ENCODE data around the gene CCDC85C.

CCDC85C gene

DNA sequence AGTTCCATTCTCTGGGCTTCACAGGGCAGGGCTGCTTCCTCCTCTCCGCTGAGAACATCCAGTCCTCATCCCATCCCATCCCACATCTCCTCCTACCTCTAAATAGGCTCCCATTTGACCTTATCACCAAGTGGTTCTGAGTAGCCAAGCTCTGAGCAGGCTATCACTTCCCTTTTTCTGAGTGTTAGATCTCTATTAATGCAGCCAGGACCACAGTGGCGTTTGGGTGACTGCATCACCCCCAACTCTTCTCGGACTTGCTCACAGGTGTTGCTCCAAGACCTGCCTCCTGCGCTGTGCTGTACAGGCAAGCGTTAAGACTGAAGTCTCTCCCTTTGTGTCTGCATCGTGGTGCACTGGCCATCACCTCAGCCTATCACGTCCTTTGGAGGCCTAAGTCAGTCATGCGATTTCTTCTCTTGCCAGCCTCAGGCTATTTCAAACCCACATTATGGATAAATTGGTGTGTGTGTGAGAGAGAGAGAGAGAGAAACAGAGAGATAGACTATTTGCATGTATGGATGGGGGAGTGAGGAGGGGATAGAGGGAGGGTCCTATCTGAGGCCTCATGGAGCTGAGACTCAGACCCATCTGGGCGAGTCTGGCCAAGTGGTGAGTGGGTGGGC lies 28.5 kb upstream of the CCDC85C start:
- no peak overlapping the region for H3K4me3 ChIP-seq (ENCODE audit: low read depth, low read length)

DNA sequence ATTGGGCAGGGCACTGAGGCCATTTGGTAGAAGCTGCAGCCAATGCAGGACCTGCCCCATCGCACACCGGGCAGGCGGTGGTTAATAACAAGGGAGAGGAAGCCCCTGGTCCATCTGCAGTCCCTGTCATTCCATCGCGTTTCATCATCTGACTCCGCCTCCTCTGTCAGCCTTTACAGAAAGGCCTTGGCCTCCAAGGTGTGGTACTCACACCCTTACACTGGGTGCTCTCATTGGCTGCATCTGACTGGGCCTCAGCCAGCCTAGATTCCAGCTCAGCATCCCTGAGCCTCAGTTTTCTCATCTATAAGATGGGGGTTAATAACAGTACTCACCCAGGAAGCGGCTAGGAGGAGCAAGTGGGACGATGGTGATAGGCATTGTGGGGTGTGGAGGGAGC lies 26.2 kb upstream of the CCDC85C start:
- no peak overlapping the region for H3K4me3 ChIP-seq (ENCODE audit: low read depth, low read length)

DNA sequence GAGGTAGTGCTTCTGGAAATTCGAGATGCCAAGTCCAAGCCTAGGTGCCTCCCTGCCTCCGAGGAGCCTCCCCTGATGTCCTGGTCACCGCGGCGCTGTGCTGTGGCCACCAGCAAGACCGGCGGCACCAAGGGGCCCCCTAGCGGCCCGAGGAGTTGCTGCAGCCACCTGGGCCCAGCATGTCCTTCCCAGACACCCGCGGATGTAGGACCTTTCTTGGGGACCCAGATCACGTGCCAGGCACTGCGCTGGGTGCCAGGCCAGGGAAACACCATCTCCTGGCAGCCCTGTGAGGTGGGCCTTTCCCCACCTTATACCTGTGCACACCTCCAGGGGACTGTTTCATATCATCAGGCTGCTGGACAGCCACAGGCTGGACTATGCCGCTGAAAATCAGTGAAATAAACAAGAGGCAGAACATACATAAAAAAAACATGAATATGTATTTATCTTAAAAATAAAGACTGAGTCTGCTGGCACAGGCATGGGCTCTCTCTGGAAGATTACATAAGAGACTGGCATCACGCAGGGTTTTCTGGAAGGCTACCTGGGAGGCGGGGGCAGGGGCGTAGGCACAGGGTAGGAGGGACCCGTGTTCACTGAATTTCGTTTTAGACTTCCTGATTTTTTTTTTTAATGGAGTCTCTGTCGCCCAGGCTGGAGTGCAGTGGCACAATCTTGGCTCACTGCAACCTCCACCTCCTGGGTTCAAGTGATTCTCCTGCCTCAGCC lies 25.0 kb upstream of the CCDC85C start:
- H3K4me3 ChIP-seq (ENCODE audit: low read depth, low read length), result no peak overlapping the region

DNA sequence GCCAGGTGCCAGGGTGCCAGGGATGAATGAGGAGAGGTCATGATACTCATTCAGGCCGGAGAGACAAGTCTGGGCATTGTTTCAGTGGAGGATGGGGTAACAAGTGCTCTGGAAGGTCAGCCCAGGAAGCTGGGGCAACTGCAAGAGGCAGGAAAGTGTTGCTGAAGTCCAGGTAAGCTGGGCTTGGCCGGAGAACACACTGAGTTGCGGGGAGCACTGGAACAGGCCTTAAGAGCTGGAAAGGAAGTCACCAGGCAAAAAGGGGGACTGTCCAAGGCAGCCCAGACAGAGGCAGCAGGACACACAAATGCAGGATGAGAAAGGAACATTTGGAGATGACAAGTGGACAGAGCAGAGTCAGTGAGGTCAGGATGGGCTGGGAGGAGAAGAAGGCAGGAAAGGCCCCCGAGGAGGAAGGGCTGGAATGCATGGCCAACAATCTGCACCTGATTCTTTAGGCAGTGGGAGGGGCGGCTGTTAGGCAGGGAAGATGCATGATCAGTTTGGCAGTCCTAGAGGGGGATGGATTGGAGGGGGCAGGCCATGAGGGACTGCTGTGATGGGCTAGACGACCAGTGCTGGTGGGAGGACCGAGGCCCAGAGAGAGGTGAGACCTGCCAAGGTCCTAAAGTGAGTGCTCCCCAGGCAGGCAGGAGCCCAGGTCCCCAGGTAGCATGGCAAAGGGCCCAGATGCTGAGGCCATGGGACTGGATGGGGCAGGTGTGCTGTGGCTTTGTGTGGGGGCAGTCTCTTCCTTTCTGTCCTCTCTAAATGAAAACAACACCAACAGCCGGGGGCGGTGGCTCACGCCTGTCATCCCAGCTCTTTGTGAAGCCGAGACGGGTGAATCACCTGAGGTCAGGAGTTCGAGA lies 23.7 kb upstream of the CCDC85C start:
- no peak overlapping the region for H3K4me3 ChIP-seq (ENCODE audit: low read depth, low read length)

DNA sequence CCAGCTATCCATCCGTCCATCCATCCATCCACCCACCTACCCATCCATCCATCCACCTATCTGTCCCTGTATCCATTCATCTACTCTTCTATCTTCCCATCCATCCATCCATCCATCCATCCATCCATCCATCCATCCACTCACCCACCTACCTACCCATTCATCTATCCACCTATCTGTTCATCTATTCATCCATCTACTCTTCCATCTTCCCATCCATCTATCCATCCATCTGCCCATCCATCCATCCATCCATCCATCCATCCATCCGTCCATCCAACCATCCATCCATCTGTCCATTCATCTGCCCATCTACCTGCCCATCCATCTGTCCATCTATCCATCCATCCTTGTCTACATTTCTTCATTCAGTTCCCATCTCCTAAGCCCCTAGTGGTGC lies 23.1 kb upstream of the CCDC85C start:
- no peak overlapping the region for H3K4me3 ChIP-seq (ENCODE audit: low read depth, low read length)

DNA sequence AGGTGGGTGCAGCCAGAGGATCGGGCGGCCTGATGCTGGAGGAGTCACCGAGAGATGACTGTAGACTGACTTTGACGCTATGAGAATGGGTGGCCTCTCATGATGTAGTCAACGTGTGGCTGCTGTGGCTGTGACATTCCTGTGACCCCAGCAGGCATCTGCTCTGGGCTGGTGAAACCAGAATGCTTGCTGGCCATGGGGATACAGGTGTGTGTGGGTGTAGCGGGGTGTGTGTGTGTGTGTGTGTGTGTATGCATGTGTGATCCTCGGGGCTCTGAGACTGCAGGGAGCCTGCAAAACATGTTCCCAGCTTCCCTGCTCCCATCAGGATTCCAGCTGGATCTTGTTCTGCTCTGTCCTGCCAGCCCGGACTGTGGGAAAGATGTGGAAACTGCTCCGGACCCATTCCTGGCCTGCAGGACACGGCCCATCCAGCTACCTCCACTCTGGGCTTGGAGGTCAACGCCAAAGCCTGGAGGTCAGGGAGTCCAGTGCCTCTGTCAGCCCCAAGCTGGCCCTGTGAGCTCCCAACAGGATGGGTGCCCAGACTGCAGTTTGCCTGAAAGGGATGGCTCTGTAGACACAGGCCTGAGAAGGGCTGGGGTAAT lies 22.1 kb upstream of the CCDC85C start:
- no peak overlapping the region for H3K4me3 ChIP-seq (ENCODE audit: low read depth, low read length)

DNA sequence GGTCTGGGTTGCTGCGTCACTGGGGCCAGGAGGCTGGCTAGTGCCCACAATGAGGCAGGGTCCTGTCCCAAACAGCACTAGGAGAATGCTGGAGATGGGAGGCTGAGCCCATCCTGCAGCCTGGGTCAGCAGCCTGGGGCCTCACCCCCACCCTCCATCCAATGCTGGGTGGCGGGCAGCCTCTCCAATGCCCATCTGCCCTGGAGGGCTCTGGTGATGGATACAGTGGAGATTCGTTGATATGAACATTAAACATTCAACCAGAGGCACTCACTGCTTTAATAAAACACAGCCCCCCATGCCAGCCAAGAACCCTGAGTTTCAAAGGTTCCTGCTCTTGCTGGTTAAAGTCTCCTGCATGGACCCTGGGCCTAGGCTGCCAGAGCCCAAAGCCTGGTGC lies 21.5 kb upstream of the CCDC85C start:
- no peak overlapping the region for H3K4me3 ChIP-seq (ENCODE audit: low read depth, low read length)

DNA sequence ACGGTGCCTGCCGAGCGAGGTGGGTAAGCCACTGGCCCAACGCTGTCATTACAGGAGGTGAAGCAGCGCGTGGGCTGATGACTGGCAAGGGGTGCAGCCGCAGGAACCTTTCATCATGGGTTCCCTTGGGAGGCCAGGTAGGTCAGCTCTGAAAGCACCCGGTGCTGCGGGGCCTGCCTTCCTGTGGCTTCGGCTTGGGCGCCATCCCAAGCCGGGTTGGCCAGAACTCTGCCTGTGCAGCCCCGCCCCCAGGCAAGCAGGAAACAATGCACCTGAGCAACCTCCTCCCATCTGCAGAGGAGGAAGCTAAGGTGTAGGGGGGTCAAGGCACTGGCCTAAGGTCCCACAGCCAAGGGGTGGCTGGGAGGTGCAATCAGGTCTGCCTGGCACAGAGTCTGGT lies 21.0 kb upstream of the CCDC85C start:
- no peak overlapping the region for H3K4me3 ChIP-seq (ENCODE audit: low read depth, low read length)

DNA sequence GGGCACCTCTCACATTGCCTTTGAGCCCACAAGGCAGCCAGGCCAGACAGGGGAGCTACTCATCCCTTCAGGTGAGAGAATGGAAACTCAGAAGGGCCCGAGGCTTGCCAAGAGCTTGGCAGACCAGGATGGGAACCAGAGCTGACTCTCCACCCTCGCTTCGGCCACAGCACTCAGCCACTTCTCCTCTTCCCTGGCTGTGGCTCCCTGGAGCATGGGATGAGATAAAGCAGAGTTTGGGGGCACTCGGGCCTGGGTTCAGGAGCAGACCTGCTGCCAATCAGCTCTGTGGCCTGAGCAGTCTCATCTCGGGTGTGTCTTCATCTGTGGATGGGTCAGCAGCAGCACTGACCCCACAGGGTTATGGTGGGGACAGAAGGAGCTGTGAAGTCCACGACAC lies 20.0 kb upstream of the CCDC85C start:
- no peak overlapping the region for H3K4me3 ChIP-seq (ENCODE audit: low read depth, low read length)

DNA sequence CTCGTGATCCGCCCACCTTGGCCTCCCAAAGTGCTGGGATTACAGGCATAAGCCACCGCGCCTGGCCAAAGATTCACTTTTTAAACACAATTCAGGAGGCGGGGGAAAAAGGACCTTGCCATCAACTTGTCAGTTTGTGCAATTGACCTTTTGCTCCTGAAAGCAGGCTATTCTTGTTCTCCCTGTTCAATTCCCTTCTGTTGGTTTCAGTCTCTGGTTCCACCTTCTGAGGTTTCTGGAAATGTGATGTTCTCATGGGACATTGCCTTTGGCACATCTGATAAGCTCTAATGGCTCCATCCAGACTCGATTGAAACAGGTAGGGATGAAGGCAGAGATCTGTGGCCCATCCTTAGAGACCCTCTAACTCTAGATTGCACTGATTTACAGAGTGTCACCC lies 17.9 kb upstream of the CCDC85C start:
- H3K4me3 ChIP-seq (ENCODE audit: low read depth, low read length), result no peak overlapping the region

DNA sequence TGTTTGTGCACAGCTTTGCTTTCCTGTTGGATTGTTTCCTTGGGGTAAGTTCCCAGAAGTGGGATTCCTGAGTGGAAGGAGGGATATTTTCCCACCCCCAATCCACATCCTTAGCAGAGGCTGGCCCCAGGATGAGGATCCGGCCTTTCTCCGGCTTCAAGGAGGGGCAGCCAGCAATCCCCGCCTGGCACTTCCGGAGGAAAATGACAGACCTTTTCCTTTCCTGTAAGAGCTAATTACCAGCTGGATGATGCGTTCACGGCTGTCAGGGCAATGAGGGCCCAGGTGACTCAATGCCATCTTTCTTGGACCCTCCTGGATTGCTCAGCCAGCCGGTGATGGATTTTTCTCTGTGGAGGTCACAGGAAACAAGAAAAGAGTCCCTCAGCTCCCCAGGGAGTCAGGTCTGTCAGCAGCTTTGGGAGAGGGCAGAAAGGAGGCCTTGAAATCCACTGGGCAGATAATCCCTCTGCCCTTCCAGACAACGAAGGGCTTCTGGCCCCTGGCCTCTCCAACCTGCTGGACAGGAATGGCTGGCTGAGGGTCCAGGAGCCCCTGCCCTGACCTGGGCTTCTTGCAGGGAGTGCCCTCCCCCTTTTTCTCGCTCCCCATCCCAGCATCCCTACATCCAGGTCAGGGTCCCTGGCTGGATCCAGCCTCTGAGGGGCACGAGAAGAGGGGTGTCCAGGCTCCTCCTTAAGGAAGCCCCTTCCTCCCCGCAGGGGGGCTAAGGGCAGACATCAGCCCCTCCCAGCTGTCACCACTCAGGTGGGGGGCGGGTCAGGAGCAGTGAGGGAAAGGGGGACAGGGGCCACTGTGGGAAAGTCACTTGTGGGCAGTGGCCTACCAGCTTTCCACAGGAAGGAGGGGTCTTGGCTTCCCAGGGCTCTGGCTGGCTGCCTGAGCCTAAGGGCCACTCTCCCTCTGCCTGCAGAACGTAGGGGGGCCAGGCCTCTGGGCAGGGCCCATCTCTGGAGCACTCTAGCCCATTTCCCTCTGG lies 16.1 kb upstream of the CCDC85C start:
- H3K4me3 ChIP-seq (ENCODE audit: low read depth, low read length), result no peak overlapping the region

DNA sequence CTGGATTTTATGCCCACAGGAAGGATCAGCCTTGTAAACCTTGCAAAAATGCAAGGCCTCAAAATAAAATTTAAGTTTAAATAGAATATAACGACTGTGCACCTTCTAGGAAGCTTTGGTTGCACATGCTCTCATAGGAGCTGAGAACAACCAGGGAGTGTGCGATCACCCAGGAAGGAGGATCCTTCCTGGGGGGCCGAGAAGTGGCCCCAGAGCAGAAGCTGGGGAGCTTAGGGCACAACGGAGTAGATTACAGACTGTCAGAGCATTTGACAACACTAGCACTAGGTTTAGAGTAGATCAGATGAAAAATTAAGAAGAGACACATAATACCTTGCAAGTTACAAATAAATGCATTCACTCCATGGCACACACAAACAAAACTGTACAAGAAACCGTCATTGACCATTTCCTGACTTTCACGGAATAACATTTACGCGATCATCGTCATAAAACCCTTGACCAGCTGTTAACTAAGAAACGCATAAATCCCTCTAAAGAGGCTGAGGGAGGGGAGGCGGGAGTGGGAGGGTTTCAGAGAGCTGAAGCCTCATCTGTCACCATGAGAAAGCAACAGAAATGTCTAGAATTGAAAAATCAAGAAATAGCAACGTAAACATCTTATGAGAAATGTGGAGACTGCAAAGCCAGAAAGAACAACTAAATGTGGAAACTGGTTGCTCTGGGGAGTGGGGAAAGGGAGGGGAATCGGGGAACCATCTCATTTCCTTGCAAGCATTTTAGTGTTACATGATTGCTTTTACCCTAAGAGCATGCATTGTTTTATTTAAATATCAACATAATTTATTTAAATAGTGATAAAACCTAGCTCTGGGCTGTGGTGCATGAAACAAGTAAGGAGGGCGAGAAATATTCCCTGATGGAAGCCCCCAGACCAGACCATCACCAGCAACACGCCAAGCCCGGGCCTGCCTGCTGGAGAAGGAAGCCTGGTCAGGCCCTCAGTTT lies 13.1 kb upstream of the CCDC85C start:
- no peak overlapping the region for H3K4me3 ChIP-seq (ENCODE audit: low read depth, low read length)

DNA sequence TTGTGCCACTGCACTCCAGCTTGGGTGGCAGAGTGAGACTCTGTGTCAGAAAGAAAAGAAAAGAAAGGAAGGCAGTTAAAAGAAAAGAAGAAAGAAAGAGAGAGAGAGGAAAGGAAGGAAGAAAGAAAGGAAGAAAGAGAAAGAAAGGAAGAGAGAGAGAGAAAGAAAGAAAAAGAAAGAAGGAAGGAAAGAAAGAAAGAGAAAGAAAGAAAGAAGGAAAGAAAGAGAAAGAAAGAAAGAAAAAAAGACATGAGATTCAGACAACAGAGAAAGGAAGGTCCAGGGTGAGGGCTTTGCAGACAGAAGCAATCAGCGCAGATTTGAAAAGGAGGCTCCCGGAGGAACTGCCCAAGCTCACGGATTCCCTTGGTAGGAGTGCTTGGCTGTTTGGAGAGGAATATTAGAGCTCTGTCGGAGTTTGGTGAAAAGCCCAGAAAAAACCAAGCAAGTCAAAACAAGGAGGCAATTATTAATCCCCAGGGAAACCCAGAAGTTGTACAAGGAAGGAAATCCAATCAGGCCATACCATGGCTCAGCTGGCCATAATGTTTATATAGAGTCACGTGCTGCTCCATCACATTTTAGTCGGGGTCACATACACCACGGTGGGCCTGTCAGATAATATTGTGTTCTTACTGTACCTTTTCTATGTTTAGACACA lies 11.6 kb upstream of the CCDC85C start:
- no peak overlapping the region for H3K4me3 ChIP-seq (ENCODE audit: low read depth, low read length)

DNA sequence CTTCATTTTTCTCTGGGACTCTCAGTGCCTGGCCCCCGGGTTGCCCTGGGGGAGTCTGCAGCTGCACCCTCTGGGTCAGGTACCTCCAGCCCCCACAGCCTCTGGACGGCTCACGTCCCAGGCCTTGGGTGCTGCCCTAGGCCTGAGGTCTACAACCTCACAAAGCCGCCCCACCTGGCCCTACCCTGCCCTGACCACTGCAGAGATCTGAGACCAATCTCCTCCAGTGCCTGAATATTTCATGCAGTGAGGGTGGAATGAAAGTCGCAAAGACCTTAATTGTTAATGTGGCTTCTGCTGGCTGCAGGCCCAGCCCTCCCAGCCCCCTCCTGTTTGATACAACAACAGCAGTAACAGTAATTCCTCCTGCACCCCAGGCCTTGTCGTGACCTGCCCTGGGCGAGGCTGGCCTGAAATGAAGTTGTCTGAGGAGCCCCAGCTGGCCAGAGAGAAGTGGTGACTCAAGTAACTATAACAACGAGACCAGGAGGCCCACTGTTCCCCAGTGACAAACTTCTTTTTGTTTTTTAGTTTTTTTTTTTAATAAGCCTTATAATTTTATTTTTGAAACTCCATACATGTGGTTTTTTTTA lies 8.8 kb upstream of the CCDC85C start:
- no peak overlapping the region for H3K4me3 ChIP-seq (ENCODE audit: low read depth, low read length)

DNA sequence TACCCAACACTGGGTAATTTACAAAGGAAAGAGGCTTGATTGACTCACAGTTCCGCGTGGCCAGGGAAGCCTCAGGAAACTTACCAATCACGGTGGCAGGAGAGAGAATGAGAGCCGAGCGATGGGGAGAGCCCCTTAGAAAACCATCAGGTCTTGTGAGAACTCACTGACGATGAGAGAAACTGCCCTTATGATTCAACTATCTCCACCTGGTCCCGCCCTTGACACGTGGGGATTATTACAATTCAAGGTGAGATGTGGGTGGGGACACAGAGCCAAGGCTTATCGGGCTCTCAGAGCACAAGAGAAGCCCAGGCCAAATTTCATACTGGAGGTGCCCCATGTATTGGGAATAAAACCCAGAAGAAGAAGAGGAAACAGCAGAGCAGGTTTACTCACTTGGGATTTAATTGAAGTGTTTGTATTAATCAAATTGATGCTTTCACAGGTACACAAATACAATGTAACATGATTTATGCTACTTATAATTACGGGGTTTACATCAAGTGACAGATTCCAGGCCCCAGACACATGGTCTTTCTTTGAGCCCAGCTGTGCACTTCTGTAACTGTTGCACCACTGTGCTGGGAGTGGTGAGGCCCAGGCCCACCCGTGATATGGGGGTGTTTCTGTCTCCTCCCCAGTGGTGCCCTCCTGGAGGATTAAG lies 8.2 kb upstream of the CCDC85C start:
- H3K4me3 ChIP-seq (ENCODE audit: low read depth, low read length), result no peak overlapping the region

DNA sequence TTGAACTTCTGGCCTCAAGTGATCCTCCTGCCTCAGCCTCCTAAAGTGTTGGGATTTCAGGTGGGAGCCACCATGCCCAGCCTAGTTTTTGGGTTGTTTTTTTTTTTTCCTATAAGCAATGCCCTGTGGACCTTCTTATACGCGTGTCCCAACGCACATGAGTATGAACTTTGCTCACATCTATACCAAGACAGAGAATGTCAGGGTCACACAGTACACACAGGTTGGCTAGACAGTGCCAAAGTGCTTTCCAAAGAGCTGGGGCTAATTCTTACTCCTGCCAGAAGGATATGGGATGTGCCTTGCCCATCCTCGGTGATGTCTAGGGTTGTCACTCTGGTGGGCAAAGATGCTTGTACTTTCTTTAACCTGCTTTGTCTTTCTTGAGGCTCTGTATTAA lies 7.6 kb upstream of the CCDC85C start:
- no peak overlapping the region for H3K4me3 ChIP-seq (ENCODE audit: low read depth, low read length)

DNA sequence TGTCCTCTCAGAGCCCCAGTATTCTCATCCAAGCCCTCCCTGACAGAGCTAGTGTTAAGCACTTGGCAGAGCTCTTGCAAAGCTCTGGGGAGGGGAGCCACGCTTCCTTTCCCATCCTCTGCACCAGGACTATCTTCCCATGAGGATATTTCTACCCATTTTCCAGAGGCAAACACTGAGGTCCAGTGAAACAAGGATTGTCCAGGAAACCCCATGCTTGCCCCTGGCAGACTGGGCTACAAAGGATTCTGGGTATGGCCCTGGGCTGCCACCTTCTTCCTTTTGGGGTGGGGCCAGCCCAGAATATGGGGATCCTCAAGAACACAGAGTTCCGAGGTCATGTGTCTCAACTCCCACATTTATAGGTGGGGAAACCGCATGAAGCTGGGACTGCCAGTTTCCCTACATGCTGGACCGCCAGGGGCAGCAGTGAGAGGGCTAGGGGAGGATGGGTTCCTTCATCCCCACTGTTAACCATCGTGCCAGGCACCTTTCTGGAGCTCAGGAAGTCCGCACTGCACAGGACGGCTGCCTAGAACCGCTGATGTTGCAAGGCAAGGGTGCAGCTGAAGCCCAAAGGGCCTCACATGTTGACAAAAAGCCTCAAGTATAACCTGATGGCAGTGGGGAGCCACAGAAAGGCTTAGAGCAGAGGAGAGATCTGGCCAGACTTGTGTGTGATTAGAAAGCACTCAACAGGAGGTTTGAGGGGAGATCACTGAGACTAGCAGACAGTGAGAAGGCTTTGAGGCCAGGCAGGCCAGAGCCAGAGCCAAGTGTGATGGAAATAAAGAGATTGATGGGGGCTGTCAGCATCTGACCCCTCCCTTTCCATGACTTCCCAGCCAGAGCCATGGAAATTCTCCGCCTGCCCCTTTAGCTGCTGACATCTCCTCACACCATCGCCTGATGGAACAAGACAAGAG lies 5.5 kb upstream of the CCDC85C start:
- H3K4me3 ChIP-seq (ENCODE audit: low read depth, low read length), result no peak overlapping the region

All from iPS-11a (cell line).